Esophagus muscularis mucosa (tissue), 4 donors: ENCODE results near the gene WDR77. TPM values are rescaled to one million over a fixed set of nuclear protein-coding genes. Genes with fewer than 3 reads are reported as not detected.

Experiments used
- DNase-seq: peaks from one replicate; pipeline ENCODE4 v3.0.0-alpha.2; 2017; ENCODE audit errors: extremely low spot score
- H3K27ac ChIP-seq, 4 donors: fragments of 200-600 bp; sonication (generic); replicated peaks in 1 of 4; 1 replicate in 3 of 4; 2 replicates in 1 of 4; pipeline ENCODE4 v1.5.1; 2016 to 2019; ENCODE audit warnings: mild to moderate bottlenecking in 1 of 4
- H3K27me3 ChIP-seq, 4 donors: fragments of 200-600 bp; sonication (generic); one replicate each; pipeline versions ENCODE4 v1.5.1 to v1.6.0; 2016 to 2019
- H3K36me3 ChIP-seq, 4 donors: fragments of 200-600 bp; sonication (generic); one replicate each; pipeline ENCODE4 v1.5.1; 2016 to 2019
- H3K4me1 ChIP-seq, 4 donors: fragments of 200-600 bp; sonication (generic); one replicate each; pipeline ENCODE4 v1.5.1; 2016 to 2019
- H3K4me3 ChIP-seq, 4 donors: fragments of 200-600 bp; sonication (generic); 1 replicate in 2 of 4; 2 replicates in 2 of 4; pipeline ENCODE4 v1.5.1; 2016 to 2019; ENCODE audit warnings: mild to moderate bottlenecking in 4 of 4, moderate library complexity in 1 of 4
- H3K9me3 ChIP-seq, 4 donors: fragments of 200-600 bp; sonication (generic); 1 replicate in 3 of 4; 2 replicates in 1 of 4; pipeline ENCODE4 v1.5.1; 2016 to 2019
- EP300 ChIP-seq: sonication (generic); formaldehyde crosslinking; IDR thresholded peaks from one replicate; pipeline ENCODE4 v1.6.1; 2017; ENCODE audit warnings: antibody characterized with exemption
- POLR2A ChIP-seq: fragments of 450-650 bp; IDR thresholded peaks from one replicate; pipeline ENCODE4 v1.6.1; 2017; ENCODE audit warnings: antibody characterized with exemption, moderate library complexity, mild to moderate bottlenecking, low read depth
- POLR2AphosphoS5 ChIP-seq, 2 donors: sonication (generic); formaldehyde crosslinking; IDR thresholded peaks; one replicate each; pipeline ENCODE4 v1.6.1; 2017; ENCODE audit warnings: antibody characterized with exemption in 2 of 2
- WGBS: methylation state at CpG from one replicate; pipeline ENCODE4 v1.1.5; 2018; 5-methylcytosine and 5-hydroxymethylcytosine counted together
- intact Hi-C: fragments of 100-400 bp; cut with DNase I; formaldehyde crosslinking; loops from one replicate; pipeline ENCODE4 v1.15.1; 2023
- total RNA-seq, 4 donors: library from RNA; depleted of rRNA; stranded (reverse); fragments of >200 nt; gene quantifications; one replicate each; pipeline versions ENCODE4 v1.1.0 to v1.2.1, GENCODE V29; 2016
- TF ChIP-seq, protein P1 (sequence below), 3 experiments: fragments of 200-600 bp in 2 of 3; fragments of 450-650 bp in 1 of 3; sonication (generic) in 2 of 3; IDR thresholded peaks; one replicate each; pipeline ENCODE4 v1.5.1; 2017 to 2019; ENCODE audit warnings: antibody characterized with exemption in 3 of 3, mild to moderate bottlenecking in 2 of 3, moderate library complexity in 1 of 3

Gene WDR77
- total RNA-seq, 4 donors from 2014 or later = 20.8 to 27.6 (median 25.7) TPM

DNA sequence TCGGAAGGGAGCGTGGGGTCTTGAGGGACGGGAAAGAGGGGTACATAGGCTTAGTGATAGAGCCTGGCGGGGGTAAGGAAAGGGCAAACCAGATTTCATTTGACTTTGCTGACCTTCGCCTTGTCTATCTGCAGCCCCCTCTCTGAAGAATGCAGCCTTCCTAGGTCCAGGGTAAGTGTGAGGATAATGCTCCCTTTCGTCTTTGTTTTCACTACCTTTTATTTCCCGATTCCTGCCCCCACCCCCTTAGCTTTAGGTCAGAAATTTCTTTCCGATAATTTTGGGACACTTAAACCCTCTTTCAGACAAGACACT, 604 bp upstream of the WDR77 start:
- Histone ChIP-seq H3K4me3 (peak overlapping the region; percentile 60 to 91 (median 88)), H3K27ac (peak overlapping the region; percentile 81 to 91 (median 87)), H3K36me3 (peaks cover 5 to 45% (median 29%) of the 10 kb centered on the region in 4 donors), H3K9me3 (no peaks in the 10 kb centered on the region), H3K4me1 (peaks cover 51 to 73% (median 64%) of the 10 kb centered on the region in 4 donors), H3K27me3 (no peaks in the 10 kb centered on the region)
- 0% methylated on average over 8 of the region's 8 CpGs for WGBS
- TF ChIP-seq POLR2A (no peak), POLR2AphosphoS5 (IDR thresholded peaks at IDR 0.05) (no peak)
- no peak for DNase-seq
- intact Hi-C loops = no loop called here

DNA sequence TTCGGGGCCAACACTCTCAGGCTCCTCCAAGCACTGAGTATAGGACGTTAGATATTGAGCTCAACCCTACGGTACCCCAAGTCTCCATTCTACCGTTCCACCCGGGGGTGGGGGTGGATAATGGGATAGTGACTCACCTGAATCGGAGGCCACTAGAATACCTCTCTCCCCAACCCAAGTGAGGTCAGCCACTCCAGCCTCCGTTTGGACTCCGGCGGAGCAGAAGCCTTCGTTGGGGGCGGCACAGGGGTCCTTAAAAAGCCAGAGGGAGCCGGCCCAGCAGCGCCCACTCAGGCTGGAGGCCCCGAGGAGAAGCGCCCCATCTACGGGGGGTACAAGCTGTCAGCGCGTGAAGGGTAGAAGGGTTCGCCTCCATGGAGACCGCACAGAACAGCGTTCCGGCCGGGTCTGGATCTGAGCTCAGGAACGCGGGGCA, 556 bp downstream of the WDR77 start:
- Histone ChIP-seq H3K27me3 (no peaks in the 10 kb centered on the region), H3K4me1 (peaks cover 45 to 61% (median 54%) of the 10 kb centered on the region in 4 donors), H3K9me3 (no peaks in the 10 kb centered on the region), H3K4me3 (peak overlapping the region; percentile 60 to 91 (median 88)), H3K27ac (peak overlapping the region; percentile 81 to 91 (median 87)), H3K36me3 (peaks cover 17 to 48% (median 30%) of the 10 kb centered on the region in 4 donors)
- intact Hi-C loops = no loop called here
- TF ChIP-seq, protein P1, sequence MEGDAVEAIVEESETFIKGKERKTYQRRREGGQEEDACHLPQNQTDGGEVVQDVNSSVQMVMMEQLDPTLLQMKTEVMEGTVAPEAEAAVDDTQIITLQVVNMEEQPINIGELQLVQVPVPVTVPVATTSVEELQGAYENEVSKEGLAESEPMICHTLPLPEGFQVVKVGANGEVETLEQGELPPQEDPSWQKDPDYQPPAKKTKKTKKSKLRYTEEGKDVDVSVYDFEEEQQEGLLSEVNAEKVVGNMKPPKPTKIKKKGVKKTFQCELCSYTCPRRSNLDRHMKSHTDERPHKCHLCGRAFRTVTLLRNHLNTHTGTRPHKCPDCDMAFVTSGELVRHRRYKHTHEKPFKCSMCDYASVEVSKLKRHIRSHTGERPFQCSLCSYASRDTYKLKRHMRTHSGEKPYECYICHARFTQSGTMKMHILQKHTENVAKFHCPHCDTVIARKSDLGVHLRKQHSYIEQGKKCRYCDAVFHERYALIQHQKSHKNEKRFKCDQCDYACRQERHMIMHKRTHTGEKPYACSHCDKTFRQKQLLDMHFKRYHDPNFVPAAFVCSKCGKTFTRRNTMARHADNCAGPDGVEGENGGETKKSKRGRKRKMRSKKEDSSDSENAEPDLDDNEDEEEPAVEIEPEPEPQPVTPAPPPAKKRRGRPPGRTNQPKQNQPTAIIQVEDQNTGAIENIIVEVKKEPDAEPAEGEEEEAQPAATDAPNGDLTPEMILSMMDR (IDR thresholded peaks at IDR 0.05) = no peak
- TF ChIP-seq EP300 (no peak), POLR2A (no peak), POLR2AphosphoS5 (IDR thresholded peaks at IDR 0.05) (no peak)
- no peak for DNase-seq
- 1% methylated on average over 21 of the region's 25 CpGs for WGBS

DNA sequence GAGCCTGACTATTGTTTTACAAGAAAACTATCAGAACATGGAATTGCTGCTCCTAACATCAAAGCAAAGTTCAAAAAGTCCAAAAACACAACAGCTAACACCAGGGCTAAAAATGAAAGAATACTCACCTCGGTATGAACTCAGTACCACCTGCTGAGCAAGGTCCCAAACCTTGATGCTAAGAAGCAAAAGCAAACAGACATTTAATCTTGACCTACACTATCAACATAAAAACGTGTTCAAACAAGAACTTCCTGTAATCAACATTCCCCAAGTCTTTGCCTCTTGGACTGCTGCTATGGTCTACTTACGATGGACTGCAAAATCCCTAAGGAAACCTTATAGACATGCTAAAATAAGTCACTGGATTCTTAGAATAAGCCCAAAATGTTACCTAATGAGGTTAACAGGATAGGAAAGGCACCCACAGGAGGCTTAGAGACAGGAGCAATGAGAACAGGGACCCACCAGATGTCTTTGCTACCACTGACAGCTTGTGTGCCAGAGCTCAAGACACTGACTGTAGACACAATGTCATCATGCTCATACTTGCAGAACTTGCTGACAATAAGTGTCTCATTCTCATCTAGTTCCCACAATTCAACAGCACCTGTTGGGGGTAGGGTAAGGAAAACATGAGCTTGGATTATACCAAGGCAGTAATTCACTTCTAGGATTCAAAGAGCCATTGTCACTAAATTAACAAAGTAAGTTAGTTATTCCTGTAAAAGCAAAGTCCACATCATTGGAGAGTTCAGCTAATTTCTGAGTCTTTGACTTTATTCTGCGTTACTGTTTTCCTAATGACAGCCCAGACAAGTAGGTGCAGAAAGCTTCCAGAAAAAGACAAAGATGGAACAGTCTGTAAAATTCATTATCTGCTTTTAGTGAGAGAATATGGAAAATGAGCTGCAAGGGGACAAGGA, 1.8 kb downstream of the WDR77 start:
- H3K27ac ChIP-seq = no peak overlapping the region
- no peaks in the 10 kb centered on the region for H3K27me3 ChIP-seq
- intact Hi-C loops = no loop called here
- peaks cover 33 to 50% (median 41%) of the 10 kb centered on the region in 4 donors for H3K4me1 ChIP-seq
- DNase-seq = peak; percentile 39
- H3K36me3 ChIP-seq = peaks cover 24 to 60% (median 43%) of the 10 kb centered on the region in 4 donors
- TF ChIP-seq POLR2AphosphoS5 (IDR thresholded peaks at IDR 0.05) = no peak
- no peak for TF ChIP-seq POLR2A
- no peaks in the 10 kb centered on the region for H3K9me3 ChIP-seq
- WGBS = 72% methylated on average over 4 of the region's 4 CpGs
- H3K4me3 ChIP-seq = peak overlapping the region in 1 of 4 donors; percentile 85

DNA sequence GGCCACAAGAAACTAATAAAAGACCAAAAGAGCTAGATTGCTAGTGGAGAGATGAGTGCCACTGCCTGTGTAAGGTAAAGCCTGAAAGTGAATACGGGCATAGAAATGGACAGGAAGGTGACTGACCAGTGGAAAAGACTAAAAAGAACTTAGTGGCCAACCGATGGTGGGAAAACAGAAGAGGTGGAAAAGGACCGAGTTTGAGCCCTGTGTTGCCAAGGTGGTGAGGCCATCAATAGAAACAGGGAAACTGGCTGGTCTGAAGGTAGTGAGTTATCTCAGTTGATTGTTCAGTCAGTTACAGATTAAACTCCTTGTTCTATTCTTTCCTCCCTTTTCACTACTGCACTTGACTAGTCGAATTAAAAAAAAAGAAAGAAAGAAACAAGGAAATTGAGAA, 2.5 kb downstream of the WDR77 start:
- Histone ChIP-seq H3K4me1 (peaks cover 27 to 43% (median 34%) of the 10 kb centered on the region in 4 donors), H3K4me3 (no peak overlapping the region), H3K9me3 (no peaks in the 10 kb centered on the region), H3K36me3 (peaks cover 24 to 66% (median 49%) of the 10 kb centered on the region in 4 donors), H3K27me3 (no peaks in the 10 kb centered on the region), H3K27ac (no peak overlapping the region)
- DNase-seq = peak; percentile 66
- 96% methylated on average over 4 of the region's 4 CpGs for WGBS
- TF ChIP-seq EP300 (no peak), POLR2A (no peak), POLR2AphosphoS5 (IDR thresholded peaks at IDR 0.05) (no peak)
- TF ChIP-seq, protein P1 (IDR thresholded peaks at IDR 0.05) = no peak
- intact Hi-C loops = no loop called here

GRCh38 chr1:111444031-111444430, 5.0 kb downstream of the WDR77 start:
- TF ChIP-seq, protein P1 (IDR thresholded peaks at IDR 0.05) = no peak
- TF ChIP-seq POLR2AphosphoS5 (IDR thresholded peaks at IDR 0.05) (no peak), POLR2A (no peak), EP300 (no peak)
- Histone ChIP-seq H3K36me3 (peaks cover 46 to 83% (median 74%) of the 10 kb centered on the region in 4 donors), H3K4me3 (no peak overlapping the region), H3K9me3 (no peaks in the 10 kb centered on the region), H3K4me1 (peaks cover 9 to 25% (median 16%) of the 10 kb centered on the region in 4 donors), H3K27ac (no peak overlapping the region), H3K27me3 (no peaks in the 10 kb centered on the region)
- 72% methylated on average over 3 of the region's 3 CpGs for WGBS
- intact Hi-C loops = no loop called here
- DNase-seq = peak; percentile 85
